Coronary artery (tissue), 2 donors: ENCODE data around the gene CDC34.

ENCODE experiments used
- DNase-seq: peaks from one replicate; pipeline ENCODE4 v3.0.0-alpha.2; 2017; ENCODE audit warnings: low spot score
- H3K27ac ChIP-seq, 2 donors: fragments of 200-600 bp; sonication (generic); one replicate each; pipeline ENCODE4 v1.5.1; 2016 to 2019
- H3K4me3 ChIP-seq: fragments of 200-600 bp; sonication (generic); 2 replicates; pipeline ENCODE4 v1.5.1; 2016; ENCODE audit warnings: mild to moderate bottlenecking, moderate library complexity
- TF ChIP-seq, protein P1 (sequence below): fragments of 200-600 bp; sonication (generic); IDR thresholded peaks from one replicate; pipeline ENCODE4 v1.5.1; 2019; ENCODE audit warnings: antibody characterized with exemption

The CDC34 gene, protein sequence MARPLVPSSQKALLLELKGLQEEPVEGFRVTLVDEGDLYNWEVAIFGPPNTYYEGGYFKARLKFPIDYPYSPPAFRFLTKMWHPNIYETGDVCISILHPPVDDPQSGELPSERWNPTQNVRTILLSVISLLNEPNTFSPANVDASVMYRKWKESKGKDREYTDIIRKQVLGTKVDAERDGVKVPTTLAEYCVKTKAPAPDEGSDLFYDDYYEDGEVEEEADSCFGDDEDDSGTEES

DNA sequence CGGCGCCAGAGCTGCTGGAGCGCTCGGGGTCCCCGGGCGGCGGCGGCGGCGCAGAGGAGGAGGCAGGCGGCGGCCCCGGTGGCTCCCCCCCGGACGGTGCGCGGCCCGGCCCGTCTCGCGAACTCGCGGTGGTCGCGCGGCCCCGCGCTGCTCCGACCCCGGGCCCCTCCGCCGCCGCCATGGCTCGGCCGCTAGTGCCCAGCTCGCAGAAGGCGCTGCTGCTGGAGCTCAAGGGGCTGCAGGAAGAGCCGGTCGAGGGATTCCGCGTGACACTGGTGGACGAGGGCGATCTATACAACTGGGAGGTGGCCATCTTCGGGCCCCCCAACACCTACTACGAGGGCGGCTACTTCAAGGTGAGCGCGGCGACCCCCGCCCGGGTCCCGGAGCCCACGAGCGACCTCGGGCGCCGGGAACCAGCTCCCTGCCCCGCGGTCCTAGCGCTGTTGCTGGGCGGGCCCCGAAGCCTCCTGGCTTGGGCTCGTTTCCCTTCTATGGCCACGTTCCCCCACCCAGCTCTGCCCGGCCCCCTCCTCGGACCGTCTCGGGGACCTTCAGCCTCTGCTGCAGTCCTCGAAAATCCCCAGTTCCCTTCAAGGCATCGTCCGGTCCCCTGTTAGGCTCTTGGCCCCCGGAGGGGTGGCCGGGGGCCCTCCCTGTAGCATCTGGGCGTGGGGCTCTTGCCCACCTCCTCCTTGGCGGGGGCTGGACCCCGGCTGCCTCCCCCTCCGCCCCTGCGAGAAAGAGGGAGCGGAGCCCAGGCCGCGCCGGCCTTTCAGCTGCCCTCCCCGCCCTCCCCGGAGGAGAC is at the start of gene CDC34:
Gene CDC34 (plus strand): TSS at position 8 of the 808 bp plus-strand sequence. CDS start 172 bp downstream, at position 180.
- peak; percentile 75 for DNase-seq
- Histone ChIP-seq H3K4me3 (peak within 1 kb of the TSS; percentile 94), H3K27ac (peak within 1 kb of the TSS; percentile 91 to 97)
- TF ChIP-seq, protein P1, sequence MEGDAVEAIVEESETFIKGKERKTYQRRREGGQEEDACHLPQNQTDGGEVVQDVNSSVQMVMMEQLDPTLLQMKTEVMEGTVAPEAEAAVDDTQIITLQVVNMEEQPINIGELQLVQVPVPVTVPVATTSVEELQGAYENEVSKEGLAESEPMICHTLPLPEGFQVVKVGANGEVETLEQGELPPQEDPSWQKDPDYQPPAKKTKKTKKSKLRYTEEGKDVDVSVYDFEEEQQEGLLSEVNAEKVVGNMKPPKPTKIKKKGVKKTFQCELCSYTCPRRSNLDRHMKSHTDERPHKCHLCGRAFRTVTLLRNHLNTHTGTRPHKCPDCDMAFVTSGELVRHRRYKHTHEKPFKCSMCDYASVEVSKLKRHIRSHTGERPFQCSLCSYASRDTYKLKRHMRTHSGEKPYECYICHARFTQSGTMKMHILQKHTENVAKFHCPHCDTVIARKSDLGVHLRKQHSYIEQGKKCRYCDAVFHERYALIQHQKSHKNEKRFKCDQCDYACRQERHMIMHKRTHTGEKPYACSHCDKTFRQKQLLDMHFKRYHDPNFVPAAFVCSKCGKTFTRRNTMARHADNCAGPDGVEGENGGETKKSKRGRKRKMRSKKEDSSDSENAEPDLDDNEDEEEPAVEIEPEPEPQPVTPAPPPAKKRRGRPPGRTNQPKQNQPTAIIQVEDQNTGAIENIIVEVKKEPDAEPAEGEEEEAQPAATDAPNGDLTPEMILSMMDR, result no peak

GRCh38 chr19:482186-483041 is 49.1 kb upstream of the CDC34 start:
- TF ChIP-seq, protein P1, result no peak
- H3K27ac ChIP-seq, result no peak overlapping the region
- no peak for DNase-seq
- no peak overlapping the region for H3K4me3 ChIP-seq

DNA sequence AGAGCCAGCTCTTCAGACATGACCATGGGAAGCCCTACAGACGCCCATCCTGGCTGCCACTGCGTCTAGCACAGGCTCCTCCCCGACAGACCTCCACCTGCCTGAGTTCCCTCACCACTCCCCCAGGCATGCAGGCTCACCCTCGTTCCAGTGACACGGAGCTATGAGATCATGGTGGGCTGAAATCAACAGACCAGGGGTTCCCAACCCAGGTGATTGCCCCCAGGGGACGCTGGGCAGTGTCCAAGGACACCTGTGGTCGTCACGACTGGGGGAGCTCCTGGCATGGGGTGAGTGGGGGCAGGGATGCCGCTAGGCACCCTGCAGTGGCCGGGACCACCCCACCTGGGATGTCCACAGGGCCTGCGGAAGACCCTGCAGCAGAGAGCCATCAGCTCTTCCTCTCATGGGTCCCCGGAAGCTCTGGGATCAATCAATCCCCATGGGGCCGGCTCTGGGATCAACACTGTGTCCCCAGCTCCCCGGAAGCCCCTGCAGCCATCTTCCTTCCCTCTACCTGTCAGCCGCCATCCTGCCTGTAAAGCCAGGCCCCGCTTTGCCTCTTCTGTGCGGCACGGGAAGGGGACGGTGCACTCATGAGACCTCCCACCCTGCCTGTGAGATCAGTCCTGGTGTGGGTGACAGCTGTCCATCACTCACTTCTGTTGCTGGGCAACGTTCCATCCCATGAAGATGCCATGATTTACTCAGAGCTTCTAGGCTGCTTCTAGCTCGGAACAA is 48.1 kb upstream of the CDC34 start:
- TF ChIP-seq, protein P1, result no peak
- no peak for DNase-seq
- H3K4me3 ChIP-seq, result no peak overlapping the region
- H3K27ac ChIP-seq, result no peak overlapping the region

GRCh38 chr19:484494-484893 is 47.1 kb upstream of the CDC34 start:
- DNase-seq, result no peak
- TF ChIP-seq, protein P1, result no peak
- H3K27ac ChIP-seq, result no peak overlapping the region
- no peak overlapping the region for H3K4me3 ChIP-seq

- no peak overlapping the region for H3K4me3 ChIP-seq
- no peak overlapping the region for H3K27ac ChIP-seq
- no peak for DNase-seq
- TF ChIP-seq, protein P1, result no peak
These were observed 46.5 kb upstream of the CDC34 start for GRCh38 chr19:485077-485476.

DNA sequence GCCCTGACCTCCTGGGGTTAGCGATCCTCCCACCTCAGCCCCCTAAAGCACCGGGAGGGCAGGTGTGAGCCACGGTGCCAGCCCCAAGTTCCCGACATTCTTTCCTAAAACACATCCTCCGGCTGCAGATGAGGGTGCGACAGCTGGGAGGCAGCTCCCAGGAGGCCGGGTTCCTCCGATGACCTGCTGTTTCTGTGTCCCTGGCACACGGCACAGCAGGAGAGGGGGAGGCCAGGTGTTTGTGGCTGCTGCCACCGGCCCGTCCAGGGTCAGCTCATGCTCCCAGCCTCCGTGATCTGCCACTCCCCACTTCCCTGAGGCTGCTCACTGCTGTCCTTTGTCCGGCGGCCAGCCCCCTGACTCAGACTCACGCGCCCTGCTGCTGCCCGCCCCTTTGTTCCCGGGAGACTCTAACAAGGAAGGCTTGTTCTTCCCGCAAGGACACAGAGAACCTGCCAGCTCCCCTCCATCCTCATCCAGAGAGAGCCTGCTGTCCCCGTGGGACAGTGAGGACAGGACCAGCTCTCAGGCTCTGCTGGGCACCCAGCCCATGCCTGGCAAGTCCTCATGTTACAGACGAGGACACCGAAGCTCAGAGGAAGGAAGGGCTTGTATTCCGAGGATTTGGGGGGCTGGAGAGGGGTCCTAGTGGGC is 45.9 kb upstream of the CDC34 start:
- TF ChIP-seq, protein P1, result no peak
- DNase-seq, result no peak
- Histone ChIP-seq H3K27ac (no peak overlapping the region), H3K4me3 (no peak overlapping the region)
